Calu3 (cell line): ENCODE results near the gene PINLYP. TPM values are rescaled to one million over a fixed set of nuclear protein-coding genes. Genes with fewer than 3 reads are reported as not detected.

Source experiments
- BruUV-seq: library from RNA; stranded (reverse); fragments of 400-500 nt; replicated peaks from 2 replicates; lab custom pipeline; 2021; lab: Mats Ljungman, UMichigan
- CTCF ChIA-PET: fragments of 300-600 bp; sonication (Branson Sonifier 250); formaldehyde crosslinking; loops from one replicate; lab custom pipeline; 2022; ENCODE audit warnings: antibody characterized with exemption; lab: Charles Lee
- DNase-seq: peaks from one replicate; pipeline ENCODE4 v3.0.0; 2022
- H3K27ac Mint-ChIP-seq: one replicate; pipeline ENCODE4 v1.8.0; 2022; ENCODE audit warnings: mixed read lengths; ENCODE audit not compliant: unreplicated experiment
- H3K27me3 Mint-ChIP-seq: one replicate; pipeline ENCODE4 v1.8.0; 2022; ENCODE audit warnings: mixed read lengths; ENCODE audit not compliant: unreplicated experiment
- H3K36me3 Mint-ChIP-seq: one replicate; pipeline ENCODE4 v1.8.0; 2022; ENCODE audit warnings: mild to moderate bottlenecking, moderate library complexity, mixed read lengths; ENCODE audit not compliant: insufficient read depth, unreplicated experiment
- H3K4me1 Mint-ChIP-seq: one replicate; pipeline ENCODE4 v1.8.0; 2022; ENCODE audit warnings: mild to moderate bottlenecking, low read depth, mixed read lengths; ENCODE audit not compliant: unreplicated experiment
- H3K4me3 Mint-ChIP-seq: one replicate; pipeline ENCODE4 v1.8.0; 2022; ENCODE audit warnings: mild to moderate bottlenecking, low read depth, moderate library complexity, mixed read lengths; ENCODE audit not compliant: unreplicated experiment
- H3K9me3 Mint-ChIP-seq: one replicate; pipeline ENCODE4 v1.8.0; 2022; ENCODE audit warnings: low read depth, mixed read lengths; ENCODE audit not compliant: unreplicated experiment
- CTCF ChIP-seq: fragments of 200-600 bp; IDR thresholded peaks from one replicate; pipeline ENCODE4 v1.8.0; 2022; ENCODE audit warnings: antibody characterized with exemption; ENCODE audit not compliant: unreplicated experiment
- intact Hi-C: fragments of 100-400 bp; cut with micrococcal nuclease; formaldehyde crosslinking; loops from one replicate; pipeline ENCODE4 v1.10.0; 2022; ENCODE audit not compliant: unreplicated experiment
- total RNA-seq: library from RNA; stranded (reverse); gene quantifications from 2 replicates; pipeline ENCODE4 v1.2.3, GENCODE V29; 2022

Gene PINLYP
- total RNA-seq, 1 experiment from 2014 or later = 0.17 TPM

GRCh38 chr19:43570174-43570791, 5.3 kb upstream of the PINLYP start:
- BruUV-seq = no TSS peak
- no peak for DNase-seq
- Mint-ChIP-seq H3K9me3 (no peaks in the 10 kb centered on the region), H3K4me1 (no peaks in the 10 kb centered on the region), H3K4me3 (no peak overlapping the region), H3K36me3 (peaks cover 22% of the 10 kb centered on the region), H3K27me3 (no peaks in the 10 kb centered on the region), H3K27ac (no peak overlapping the region)
- no peak for TF ChIP-seq CTCF
- CTCF ChIA-PET = no interaction called here
- intact Hi-C loops = no loop called here

GRCh38 chr19:43572171-43572588, 3.4 kb upstream of the PINLYP start:
- Mint-ChIP-seq H3K27me3 (no peaks in the 10 kb centered on the region), H3K27ac (no peak overlapping the region), H3K9me3 (no peaks in the 10 kb centered on the region), H3K36me3 (peaks cover 21% of the 10 kb centered on the region), H3K4me1 (no peaks in the 10 kb centered on the region), H3K4me3 (no peak overlapping the region)
- no peak for DNase-seq
- no TSS peak for BruUV-seq
- intact Hi-C loops = no loop called here
- TF ChIP-seq CTCF = no peak
- CTCF ChIA-PET = no interaction called here

- H3K4me3 Mint-ChIP-seq = peak overlapping the region; percentile 98
- H3K27me3 Mint-ChIP-seq = peaks cover 14% of the 10 kb centered on the region
- TSS peak; percentile 78 for BruUV-seq
- no peak for TF ChIP-seq CTCF
- DNase-seq = no peak
- CTCF ChIA-PET = interaction anchor here (0.7 to 0.9 kb wide), 2 partner anchors 19 to 22 kb away, joined by 3 read pairs; partner anchors contain the start of genes IRGQ and ZNF576
- H3K9me3 Mint-ChIP-seq = no peaks in the 10 kb centered on the region
- H3K36me3 Mint-ChIP-seq = peaks cover 17% of the 10 kb centered on the region
- intact Hi-C loops = no loop called here
- H3K27ac Mint-ChIP-seq = peak overlapping the region; percentile 95
- no peaks in the 10 kb centered on the region for H3K4me1 Mint-ChIP-seq
Observed at GRCh38 chr19:43574424-43575155, 1.0 kb upstream of the PINLYP start.

GRCh38 chr19:43575955-43576878, 616 bp downstream of the PINLYP start:
- intact Hi-C loops = no loop called here
- DNase-seq = no peak
- CTCF ChIA-PET = no interaction called here
- peak overlapping the region; percentile 98 for H3K4me3 Mint-ChIP-seq
- peaks cover 13% of the 10 kb centered on the region for H3K36me3 Mint-ChIP-seq
- H3K4me1 Mint-ChIP-seq = no peaks in the 10 kb centered on the region
- TF ChIP-seq CTCF = no peak
- H3K9me3 Mint-ChIP-seq = no peaks in the 10 kb centered on the region
- H3K27me3 Mint-ChIP-seq = peaks cover 14% of the 10 kb centered on the region
- BruUV-seq = no TSS peak
- H3K27ac Mint-ChIP-seq = peak overlapping the region; percentile 95
